ENCODE measurements around the gene SAV1.

GRCh38 chr14:50717811-50718210, 49.7 kb upstream of the SAV1 start:
- TF ChIP-seq CTCF (conservative IDR thresholded peaks at IDR 0.05), result no peak
- TF ChIP-seq EZH2 (IDR thresholded peaks at IDR 0.05; ENCODE audit: low read depth), result no peak
